OCI-LY7 (cell line): Measurements from ENCODE around the gene JAK1.

ENCODE experiments used
- CTCF ChIP-seq: fragments of 200-600 bp; sonication (generic); conservative IDR thresholded peaks from 2 replicates; pipeline ENCODE4 v1.5.1; 2014; ENCODE audit warnings: mild to moderate bottlenecking, antibody characterized with exemption, low read length, moderate library complexity, mixed read lengths
- EZH2phosphoT487 ChIP-seq: fragments of 200-600 bp; sonication (generic); IDR thresholded peaks from 2 replicates; pipeline ENCODE4 v1.6.1; 2018; ENCODE audit warnings: low read depth, borderline replicate concordance, mild to moderate bottlenecking, mixed run types, antibody characterized with exemption, low read length, moderate library complexity, mixed read lengths

GRCh38 chr1:64814427-64814826 is 151.9 kb downstream of the JAK1 start:
- no peak for TF ChIP-seq CTCF
- TF ChIP-seq EZH2phosphoT487: no peak
